Measurements from ENCODE around the gene ITM2C. TPM values are rescaled to one million over a fixed set of nuclear protein-coding genes. Genes with fewer than 3 reads are reported as not detected.

Gene ITM2C
- total and polyA plus RNA-seq, 2 of the 13 experiments (the other 11 are each of a cell fraction or from before 2014, with no cell fraction given) = 70.5 to 270 TPM

GRCh38 chr2:230903231-230904150, 38.7 kb downstream of the ITM2C start (continued):
- TF ChIP-seq DDIT3 (CRISPR knock-in tag; IDR thresholded peaks at IDR 0.05) = no peak

- CTCF ChIA-PET (ENCODE audit: low intra/inter-chr PET ratio, low total read pairs) = interaction anchor here (0.7 kb wide), 1 partner anchor 148 kb away, joined by 3 read pairs; no protein-coding TSS in a partner anchor
- no TSS peak for BruUV-seq (replicated peaks)
- no peaks in the 10 kb centered on the region for H3K79me2 ChIP-seq (ENCODE audit: insufficient read depth, low read length)
- POLR2A ChIA-PET = interaction anchor here (1.8 kb wide), 1 partner anchor 148 kb away, joined by 6 read pairs; no protein-coding TSS in a partner anchor
- no peaks in the 10 kb centered on the region for H3K36me3 ChIP-seq (replicated peaks in 1 of 2; ENCODE audit: control insufficient read depth in 1 of 2, insufficient read depth in 2 of 2, low read length in 2 of 2)
- no peak overlapping the region for H3K27ac ChIP-seq (ENCODE audit: extremely low read length, insufficient read depth, low read length)
- intact Hi-C loops (cut with micrococcal nuclease; ENCODE audit: unreplicated experiment) (loop anchor here (5.0 kb wide), 1 partner anchor 32 kb away; no protein-coding TSS in a partner anchor), in situ Hi-C loops (cut with HindIII; ENCODE audit: extremely low pct_ligation_motif_present, low pct_unique_long_range_greater_than_20kb) (loop anchor here (5.0 kb wide), 1 partner anchor 82 kb away; no protein-coding TSS in a partner anchor)
- H2AFZ ChIP-seq (ENCODE audit: low read length) = no peak overlapping the region
- peaks cover 9 to 72% of the 10 kb centered on the region in 2 experiments; a peak in 4 of 5 replicates for H3K27me3 ChIP-seq (ENCODE audit: control insufficient read depth in 1 of 2, insufficient read depth in 2 of 2, low read length in 2 of 2)
- H3K4me3 ChIP-seq (replicated peaks in 1 of 3; ENCODE audit: insufficient read depth in 1 of 3, low read depth in 2 of 3, low read length in 3 of 3) = no peak overlapping the region
- peak overlapping the region; percentile 41 for H3K4me2 ChIP-seq (ENCODE audit: low read depth, low read length)
- DNase-seq (ENCODE audit: low spot score) (no peak), ATAC-seq (no peak), FAIRE-seq (no peak)
- H3K4me1 ChIP-seq (ENCODE audit: insufficient read depth, low read length) = peaks cover 24% of the 10 kb centered on the region
- H3K9ac ChIP-seq (ENCODE audit: insufficient read depth, low read depth, low read length) = no peak overlapping the region
- H3K9me3 ChIP-seq (ENCODE audit: low read length) = no peaks in the 10 kb centered on the region
- no peak for TF ChIP-seq MNT (IDR thresholded peaks at IDR 0.05)
- no peaks in the 10 kb centered on the region for H4K20me1 ChIP-seq (ENCODE audit: insufficient read depth, low read length)
- WGBS (ENCODE audit: low lambda C conversion rate) = 19% methylated on average over 11 of the region's 15 CpGs
Measured at GRCh38 chr2:230904856-230905447, 40.2 kb downstream of the ITM2C start.
